Osteoblast (primary cell): ENCODE measurements around the gene KREMEN1. TPM values are rescaled to one million over a fixed set of nuclear protein-coding genes. Genes with fewer than 3 reads are reported as not detected.
A peak's percentile ranks its signal among the peaks of the same experiment; 100 is the strongest.

ENCODE experiments used
- DNase-seq: peaks from one replicate; pipeline ENCODE4 v3.0.0; 2011; ENCODE audit warnings: low spot score, mixed read lengths; ENCODE audit not compliant: insufficient read length; ENCODE audit errors: missing footprints
- H2AFZ ChIP-seq: 2 replicates; pipeline ENCODE4 v1.6.0; 2011; ENCODE audit warnings: mild to moderate bottlenecking, low read length
- H3K27ac ChIP-seq: 2 replicates; pipeline ENCODE4 v1.5.1; 2011; ENCODE audit warnings: mild to moderate bottlenecking, low read depth, low read length, moderate library complexity
- H3K27me3 ChIP-seq: 2 replicates; pipeline ENCODE4 v1.6.0; 2012; ENCODE audit warnings: mild to moderate bottlenecking, control low read depth, inconsistent platforms, low read length, moderate library complexity; ENCODE audit not compliant: insufficient read depth
- H3K36me3 ChIP-seq: 2 replicates; pipeline ENCODE4 v1.5.1; 2011; ENCODE audit warnings: mild to moderate bottlenecking, low read length, control low read depth, moderate library complexity; ENCODE audit not compliant: insufficient read depth
- H3K4me1 ChIP-seq: 2 replicates; pipeline ENCODE4 v1.5.1; 2011; ENCODE audit warnings: mild to moderate bottlenecking, low read length, control low read depth, moderate library complexity; ENCODE audit not compliant: insufficient read depth
- H3K4me2 ChIP-seq: 2 replicates; pipeline ENCODE4 v1.6.0; 2011; ENCODE audit warnings: mild to moderate bottlenecking, low read length; ENCODE audit not compliant: insufficient read depth
- H3K4me3 ChIP-seq: fragments of 200-600 bp; sonication (generic); 3 replicates; pipeline ENCODE4 v1.5.1; 2012; ENCODE audit warnings: mild to moderate bottlenecking, low read length, inconsistent platforms; ENCODE audit not compliant: insufficient read depth
- H3K79me2 ChIP-seq: 2 replicates; pipeline ENCODE4 v1.6.0; 2012; ENCODE audit warnings: mild to moderate bottlenecking, low read length, control low read depth, inconsistent platforms; ENCODE audit not compliant: insufficient read depth
- H3K9me3 ChIP-seq: 2 replicates; pipeline ENCODE4 v1.5.1; 2011; ENCODE audit warnings: low read depth, low read length, control low read depth
- H4K20me1 ChIP-seq: 2 replicates; pipeline ENCODE4 v1.6.0; 2012; ENCODE audit warnings: mild to moderate bottlenecking, low read length, control low read depth; ENCODE audit not compliant: insufficient read depth
- total RNA-seq: library from RNA; depleted of rRNA; stranded (reverse); fragments of >200 nt; gene quantifications from 2 replicates; pipeline ENCODE4 v1.2.3, GENCODE V29; 2012
- TF ChIP-seq, protein P1 (sequence below): IDR thresholded peaks from 2 replicates; pipeline ENCODE4 v1.5.1; 2011; ENCODE audit warnings: mild to moderate bottlenecking, low read depth, low read length, moderate library complexity; ENCODE audit errors: extremely low read depth

The KREMEN1 gene
- total RNA-seq, 1 donor, result 6.5 TPM

GRCh38 chr22:29125844-29126243 is 53.0 kb downstream of the KREMEN1 start:
- Histone ChIP-seq H4K20me1 (no peaks in the 10 kb centered on the region), H3K9me3 (no peaks in the 10 kb centered on the region), H3K27ac (no peak overlapping the region), H3K36me3 (no peaks in the 10 kb centered on the region), H3K27me3 (no peaks in the 10 kb centered on the region), H3K4me3 (no peak overlapping the region), H3K4me1 (peaks cover 10% of the 10 kb centered on the region), H3K4me2 (no peak overlapping the region), H3K79me2 (no peaks in the 10 kb centered on the region), H2AFZ (no peak overlapping the region)
- DNase-seq, result no peak
- TF ChIP-seq, protein P1, sequence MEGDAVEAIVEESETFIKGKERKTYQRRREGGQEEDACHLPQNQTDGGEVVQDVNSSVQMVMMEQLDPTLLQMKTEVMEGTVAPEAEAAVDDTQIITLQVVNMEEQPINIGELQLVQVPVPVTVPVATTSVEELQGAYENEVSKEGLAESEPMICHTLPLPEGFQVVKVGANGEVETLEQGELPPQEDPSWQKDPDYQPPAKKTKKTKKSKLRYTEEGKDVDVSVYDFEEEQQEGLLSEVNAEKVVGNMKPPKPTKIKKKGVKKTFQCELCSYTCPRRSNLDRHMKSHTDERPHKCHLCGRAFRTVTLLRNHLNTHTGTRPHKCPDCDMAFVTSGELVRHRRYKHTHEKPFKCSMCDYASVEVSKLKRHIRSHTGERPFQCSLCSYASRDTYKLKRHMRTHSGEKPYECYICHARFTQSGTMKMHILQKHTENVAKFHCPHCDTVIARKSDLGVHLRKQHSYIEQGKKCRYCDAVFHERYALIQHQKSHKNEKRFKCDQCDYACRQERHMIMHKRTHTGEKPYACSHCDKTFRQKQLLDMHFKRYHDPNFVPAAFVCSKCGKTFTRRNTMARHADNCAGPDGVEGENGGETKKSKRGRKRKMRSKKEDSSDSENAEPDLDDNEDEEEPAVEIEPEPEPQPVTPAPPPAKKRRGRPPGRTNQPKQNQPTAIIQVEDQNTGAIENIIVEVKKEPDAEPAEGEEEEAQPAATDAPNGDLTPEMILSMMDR, result no peak

GRCh38 chr22:29126670-29127395 is 54.0 kb downstream of the KREMEN1 start:
- H3K9me3 ChIP-seq, result no peaks in the 10 kb centered on the region

GRCh38 chr22:29128891-29129807 is 56.3 kb downstream of the KREMEN1 start:
- Histone ChIP-seq H3K79me2 (no peaks in the 10 kb centered on the region), H4K20me1 (no peaks in the 10 kb centered on the region), H3K4me3 (no peak overlapping the region), H3K27ac (peak overlapping the region; percentile 44), H3K36me3 (no peaks in the 10 kb centered on the region), H3K4me2 (peak overlapping the region; percentile 61), H3K4me1 (peaks cover 10% of the 10 kb centered on the region), H2AFZ (peak overlapping the region; percentile 73), H3K9me3 (no peaks in the 10 kb centered on the region), H3K27me3 (no peaks in the 10 kb centered on the region)
- TF ChIP-seq, protein P1, result no peak
- DNase-seq, result peak; percentile 83

More at GRCh38 chr22:29126670-29127395, 54.0 kb downstream of the KREMEN1 start:
- no peak overlapping the region for H2AFZ ChIP-seq
- H4K20me1 ChIP-seq, result no peaks in the 10 kb centered on the region
- no peak for DNase-seq
- no peaks in the 10 kb centered on the region for H3K27me3 ChIP-seq
- H3K79me2 ChIP-seq, result no peaks in the 10 kb centered on the region
- H3K27ac ChIP-seq, result no peak overlapping the region
- no peak overlapping the region for H3K4me3 ChIP-seq
- no peak overlapping the region for H3K4me2 ChIP-seq
- peaks cover 10% of the 10 kb centered on the region for H3K4me1 ChIP-seq
- no peaks in the 10 kb centered on the region for H3K36me3 ChIP-seq
- TF ChIP-seq, protein P1, result no peak

DNA sequence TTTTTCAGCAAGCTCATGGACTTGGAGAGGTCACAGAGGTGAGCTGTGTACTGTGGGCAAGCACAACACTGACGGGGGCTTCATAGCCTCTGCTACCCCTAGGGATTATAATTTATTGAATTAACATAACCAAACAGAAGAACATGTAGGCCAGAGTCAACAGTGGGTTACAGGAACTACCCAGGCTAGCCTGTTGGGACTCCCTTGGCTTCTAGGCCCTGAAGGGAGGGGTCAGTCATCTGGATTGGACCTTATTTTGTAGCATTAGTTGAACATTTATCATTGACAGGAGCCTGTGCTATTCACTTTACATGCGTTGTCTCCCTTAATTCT is 56.9 kb downstream of the KREMEN1 start:
- H3K4me2 ChIP-seq, result peak overlapping the region; percentile 61

More for the DNA sequence above, 56.9 kb downstream of the KREMEN1 start:
- H3K4me1 ChIP-seq, result peaks cover 10% of the 10 kb centered on the region
- H3K4me3 ChIP-seq, result no peak overlapping the region
- H3K36me3 ChIP-seq, result no peaks in the 10 kb centered on the region
- peak overlapping the region; percentile 73 for H2AFZ ChIP-seq
- H3K79me2 ChIP-seq, result no peaks in the 10 kb centered on the region
- no peaks in the 10 kb centered on the region for H4K20me1 ChIP-seq
- H3K27ac ChIP-seq, result peak overlapping the region; percentile 44
- TF ChIP-seq, protein P1, result no peak
- DNase-seq, result no peak
- no peaks in the 10 kb centered on the region for H3K9me3 ChIP-seq
- no peaks in the 10 kb centered on the region for H3K27me3 ChIP-seq
